HG02763 (cell line): Measurements from ENCODE around the gene FSTL3.
A peak's percentile ranks its signal among the peaks of the same experiment; 100 is the strongest.
"Not testable (repeated sequence)": the region's sequence is repeated elsewhere in the genome, so short reads cannot be mapped to it uniquely, and the experiment has no call there.

Experiments
- ATAC-seq: cut with Tn5 transposase; IDR thresholded peaks from one replicate; pipeline ENCODE4 v1.9.1; 2021; ENCODE audit warnings: mild to moderate bottlenecking, moderate library complexity; ENCODE audit not compliant: unreplicated experiment

FSTL3 gene

DNA sequence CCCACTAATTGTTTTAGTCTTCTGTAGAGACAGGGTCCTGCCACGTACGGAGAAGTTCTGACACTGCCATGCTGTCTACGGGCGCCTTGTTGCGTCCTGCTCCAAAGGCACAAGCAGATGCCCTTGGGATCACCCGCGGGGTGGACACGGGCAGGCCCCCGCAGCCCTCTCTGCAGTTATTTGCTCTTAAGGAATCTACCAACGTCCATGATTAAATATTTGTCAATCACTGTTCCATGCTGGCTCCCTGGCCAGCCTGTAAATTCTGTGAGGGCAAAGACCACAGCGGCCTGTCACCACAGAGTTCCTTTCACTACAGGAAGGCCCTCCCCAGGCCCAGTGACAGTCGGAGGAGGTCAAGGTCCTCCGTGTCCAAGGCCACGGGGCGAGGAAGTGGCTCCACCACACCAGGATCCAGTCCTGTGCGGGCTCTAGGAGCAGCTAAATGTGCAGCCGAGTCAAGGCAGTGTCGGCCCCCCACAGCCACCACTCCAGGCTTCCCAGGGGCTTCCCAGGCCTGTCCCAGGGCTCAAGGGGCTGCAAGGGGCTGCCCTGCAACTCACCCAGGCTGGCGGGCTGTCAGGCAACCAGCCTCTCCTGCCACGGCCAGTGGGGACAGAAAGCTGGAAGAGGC lies 15.3 kb upstream of the FSTL3 start:
- no peak for ATAC-seq

DNA sequence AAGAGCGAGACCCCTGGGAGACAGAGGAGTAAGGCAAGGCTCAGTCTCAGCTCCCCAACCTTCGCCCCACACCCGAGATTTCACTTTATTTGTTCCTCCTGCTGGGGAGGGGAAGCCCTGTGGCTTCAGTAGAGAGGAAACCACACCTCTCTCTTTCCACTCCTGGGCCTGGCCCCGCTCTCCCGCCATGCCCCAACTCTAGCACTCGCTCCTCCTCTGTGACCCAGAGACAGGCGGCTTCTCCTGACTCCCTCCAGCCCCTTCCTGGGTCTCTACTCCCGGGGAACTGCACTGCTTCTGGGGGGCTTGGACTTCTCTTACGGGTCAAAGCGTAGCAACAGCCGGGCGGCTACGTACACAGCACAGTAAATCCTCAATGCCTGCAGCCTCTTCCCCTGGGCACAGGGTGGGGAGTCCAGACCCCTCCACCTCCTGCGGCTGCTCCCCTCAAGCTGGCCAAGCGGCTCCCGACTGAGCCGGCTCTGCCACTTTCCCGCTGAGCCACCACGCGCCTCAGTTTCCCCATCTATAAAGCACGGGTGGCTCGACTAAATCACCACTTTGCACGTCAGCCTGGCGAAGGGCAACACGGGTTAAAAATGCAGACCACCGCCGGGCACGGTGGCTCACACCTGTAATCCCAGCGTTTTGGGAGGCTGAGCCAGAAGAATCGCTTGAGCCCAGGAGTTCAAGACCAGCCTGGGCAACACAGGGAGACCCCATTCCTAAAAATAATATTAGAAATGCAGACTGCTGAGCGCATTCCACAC lies 14.6 kb upstream of the FSTL3 start:
- no peak for ATAC-seq

GRCh38 chr19:662207-662961 lies 13.8 kb upstream of the FSTL3 start:
- peak; percentile 6 for ATAC-seq

GRCh38 chr19:662962-663681 lies 13.1 kb upstream of the FSTL3 start, which contains the start of gene RNF126:
Gene RNF126, minus strand, starts transcription at chr19:663214. Its CDS starts 93 bp downstream, at chr19:663121.
- ATAC-seq, result peak; percentile 70

DNA sequence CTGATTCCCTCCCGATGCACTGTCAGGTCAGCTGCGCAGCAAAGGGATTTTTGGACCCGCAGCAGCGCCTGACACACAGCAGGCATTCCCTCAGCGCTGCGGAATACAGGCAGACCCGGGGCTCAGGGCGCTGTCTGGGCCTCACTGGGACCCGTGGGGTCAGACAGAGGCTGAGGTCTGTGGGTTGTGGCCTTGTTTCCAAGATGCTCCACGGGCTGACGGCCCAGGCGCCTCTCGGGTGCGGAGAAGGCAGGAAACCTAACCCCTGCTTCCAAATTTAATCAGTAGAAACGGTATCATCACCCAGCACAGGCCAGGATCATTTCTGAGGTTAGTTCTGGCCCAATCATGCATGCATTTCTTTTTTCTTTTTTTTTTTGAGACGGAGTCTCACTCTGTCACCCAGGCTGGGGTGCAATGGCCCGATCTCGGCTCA lies 12.5 kb upstream of the FSTL3 start:
- no peak for ATAC-seq

GRCh38 chr19:664913-665443 lies 11.2 kb upstream of the FSTL3 start:
- no peak for ATAC-seq

DNA sequence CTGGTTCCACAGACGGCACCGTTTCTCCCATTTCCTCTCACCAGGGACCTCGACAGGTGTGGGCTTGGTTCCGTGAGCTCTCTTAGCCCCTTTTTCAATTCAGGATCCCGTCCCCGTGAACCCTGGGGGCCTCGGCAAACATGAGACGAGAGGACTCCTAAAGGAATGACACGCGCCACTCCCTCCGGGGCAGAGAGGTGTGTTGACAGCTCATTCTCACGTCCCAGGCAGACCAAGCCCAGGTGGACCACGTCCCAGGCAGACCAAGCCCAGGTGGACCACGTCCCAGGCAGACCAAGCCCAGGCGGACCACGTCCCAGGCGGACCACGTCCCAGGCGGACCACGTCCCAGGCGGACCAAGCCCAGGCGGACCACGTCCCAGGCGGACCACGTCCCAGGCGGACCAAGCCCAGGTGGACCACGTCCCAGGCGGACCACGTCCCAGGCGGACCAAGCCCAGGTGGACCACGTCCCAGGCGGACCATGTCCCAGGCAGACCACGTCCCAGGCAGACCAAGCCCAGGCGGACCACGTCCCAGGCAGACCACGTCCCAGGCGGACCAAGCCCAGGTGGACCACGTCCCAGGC lies 9.1 kb upstream of the FSTL3 start:
- not testable (repeated sequence) for ATAC-seq

GRCh38 chr19:668675-669434 lies 7.3 kb upstream of the FSTL3 start:
- ATAC-seq, result not testable (repeated sequence)

GRCh38 chr19:670609-671075 lies 5.5 kb upstream of the FSTL3 start:
- ATAC-seq, result no peak

DNA sequence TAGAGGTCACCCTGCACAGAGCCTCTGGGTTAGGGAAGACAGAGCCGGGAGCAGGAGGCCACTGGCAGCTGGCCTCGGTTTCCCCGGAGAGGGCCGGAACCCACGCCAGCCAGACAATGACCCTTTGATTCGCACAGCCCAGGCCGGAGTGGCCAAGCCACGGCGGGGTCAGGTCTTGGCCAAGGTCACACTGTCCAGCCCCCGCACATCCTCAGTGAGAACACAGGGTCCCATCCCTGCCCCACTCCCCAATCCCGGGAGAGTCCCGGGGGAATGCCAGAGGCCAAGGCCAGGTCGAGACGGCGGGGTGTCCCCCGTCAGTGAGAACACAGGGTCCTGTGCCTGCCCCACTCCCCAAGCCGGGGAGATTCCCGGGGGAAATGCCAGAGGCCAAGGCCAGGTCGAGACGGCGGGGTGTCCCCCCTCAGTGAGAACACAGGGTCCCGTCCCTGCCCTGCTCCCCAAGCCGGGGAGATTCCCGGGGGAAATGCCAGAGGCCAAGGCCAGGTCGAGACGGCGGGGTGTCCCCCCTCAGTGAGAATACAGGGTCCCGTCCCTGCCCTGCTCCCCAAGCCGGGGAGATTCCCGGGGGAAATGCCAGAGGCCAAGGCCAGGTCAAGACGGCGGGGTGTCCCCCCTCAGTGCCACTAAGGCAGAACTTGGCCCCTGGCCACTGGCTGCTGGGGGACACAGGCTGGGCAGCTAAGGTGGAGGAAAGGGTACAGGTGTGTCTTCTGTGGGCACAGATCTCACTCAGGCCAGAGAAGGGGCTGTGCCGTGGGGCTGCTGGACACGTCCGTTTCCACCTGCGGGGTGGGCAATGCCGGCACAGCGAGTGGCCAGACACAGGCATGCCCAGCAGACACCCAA lies 1.7 kb upstream of the FSTL3 start:
- no peak for ATAC-seq

DNA sequence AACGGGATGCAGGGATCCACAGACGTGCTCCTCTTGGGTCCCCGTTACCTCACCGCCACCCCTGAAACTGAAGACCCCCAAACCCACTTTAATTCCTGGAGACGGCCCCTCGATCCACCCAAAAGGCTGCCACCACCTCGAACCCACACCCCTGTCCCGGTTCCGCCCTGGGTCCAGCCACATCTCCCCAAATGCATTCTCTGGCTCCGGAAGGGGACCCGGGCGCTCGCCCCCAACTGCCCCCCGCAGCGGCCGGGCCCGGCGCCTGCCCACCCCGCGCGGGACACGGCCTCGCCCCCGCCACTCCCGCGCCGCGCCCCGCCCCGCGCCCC lies 219 bp upstream of the FSTL3 start:
- ATAC-seq, result no peak

DNA sequence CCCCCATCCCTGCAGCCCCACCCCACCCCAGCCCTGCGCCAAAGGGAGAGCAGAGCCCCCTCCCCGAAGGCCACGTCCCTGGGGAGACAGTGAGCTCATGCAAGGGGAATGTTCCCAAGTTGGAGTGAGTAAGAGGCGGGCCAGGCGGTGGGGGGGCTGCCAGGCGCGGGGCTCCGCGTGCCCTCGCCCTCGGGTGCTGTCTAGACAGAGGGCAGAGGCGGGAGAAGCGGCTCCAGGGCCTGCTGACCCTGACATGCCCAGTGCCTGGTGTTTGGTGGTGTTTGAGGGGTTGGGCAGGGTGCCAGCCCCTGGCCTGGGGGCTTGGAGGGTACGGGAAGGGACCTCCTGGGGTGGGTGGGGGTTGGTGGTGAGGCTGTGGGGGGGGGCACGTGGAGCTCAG lies 1.0 kb downstream of the FSTL3 start:
- no peak for ATAC-seq

DNA sequence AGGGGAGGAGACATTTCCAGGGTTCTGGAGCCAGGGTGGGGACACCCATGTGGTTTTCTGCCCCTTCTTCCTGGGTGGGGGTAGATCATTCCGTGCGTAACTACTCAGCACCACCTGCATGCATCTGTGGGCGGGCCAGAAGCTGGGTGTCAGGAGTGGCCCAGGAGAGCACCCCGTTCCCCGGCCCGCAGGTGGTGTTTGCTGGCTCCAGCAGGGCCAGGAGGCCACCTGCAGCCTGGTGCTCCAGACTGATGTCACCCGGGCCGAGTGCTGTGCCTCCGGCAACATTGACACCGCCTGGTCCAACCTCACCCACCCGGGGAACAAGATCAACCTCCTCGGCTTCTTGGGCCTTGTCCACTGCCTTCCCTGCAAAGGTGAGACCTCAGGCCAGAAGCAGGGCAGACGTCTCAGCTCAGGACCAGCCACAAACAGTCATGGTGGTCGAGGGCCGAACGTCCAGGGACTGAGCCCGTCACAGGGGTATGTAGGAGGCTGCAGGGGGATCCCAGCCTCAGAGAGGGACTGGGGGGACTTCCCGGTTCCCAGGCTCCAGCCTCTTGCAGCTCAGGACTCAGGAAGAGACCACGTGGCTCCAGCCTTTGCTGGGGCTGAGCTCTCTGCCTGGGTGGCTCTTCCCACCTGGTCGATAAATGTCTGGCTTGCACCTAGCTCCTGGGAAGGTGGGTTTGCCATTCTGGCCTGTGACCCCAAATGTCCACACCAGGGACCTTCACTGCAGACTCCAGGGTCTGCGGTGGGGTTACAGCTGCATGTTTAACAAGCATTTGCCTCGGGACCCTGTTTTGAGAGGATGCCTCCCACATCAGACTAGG lies 1.6 kb downstream of the FSTL3 start:
- no peak for ATAC-seq

GRCh38 chr19:678791-679388 lies 2.7 kb downstream of the FSTL3 start:
- ATAC-seq, result no peak

DNA sequence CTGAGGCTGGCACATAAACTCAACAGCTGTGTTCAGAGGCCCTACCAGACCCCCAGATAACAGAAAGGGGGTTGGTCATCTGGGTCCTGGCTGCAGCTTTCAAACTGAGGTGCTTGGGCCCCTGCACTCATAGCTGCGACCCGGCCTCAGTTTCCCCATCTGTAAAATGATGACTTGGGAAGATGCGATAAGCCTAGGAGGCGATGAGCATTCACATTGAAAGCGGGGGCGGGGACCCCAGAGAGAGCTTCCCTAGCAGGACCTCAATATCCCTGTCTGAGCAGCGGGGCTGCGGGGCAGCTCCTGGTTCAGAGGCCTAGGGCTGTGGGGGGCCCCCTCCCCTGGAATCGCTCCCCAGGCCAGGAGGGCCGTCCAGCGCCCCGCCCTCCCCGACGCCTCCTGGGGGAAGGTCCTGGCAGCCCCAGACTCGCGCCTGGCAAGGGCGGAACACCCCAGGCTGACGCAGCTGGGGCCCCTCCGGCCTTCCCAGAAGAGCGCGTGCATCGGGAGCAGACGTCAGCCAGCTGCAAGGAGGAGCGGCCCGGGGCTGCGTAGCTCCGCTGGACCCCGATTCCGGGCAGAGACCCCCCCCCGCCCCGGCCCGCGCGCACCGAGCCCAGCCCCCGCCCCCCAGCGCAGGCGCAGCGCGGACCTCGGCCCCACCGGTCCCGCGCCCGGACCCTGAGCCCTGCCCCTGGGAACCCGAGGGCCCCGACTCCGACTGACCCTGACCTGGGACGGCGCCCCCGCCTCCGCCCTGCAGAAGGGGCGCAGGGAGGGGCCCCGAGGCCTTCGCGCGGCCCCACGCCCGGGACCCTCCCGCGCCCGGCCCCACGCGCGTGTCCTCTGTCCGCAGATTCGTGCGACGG lies 3.5 kb downstream of the FSTL3 start:
- ATAC-seq, result peak; percentile 6

DNA sequence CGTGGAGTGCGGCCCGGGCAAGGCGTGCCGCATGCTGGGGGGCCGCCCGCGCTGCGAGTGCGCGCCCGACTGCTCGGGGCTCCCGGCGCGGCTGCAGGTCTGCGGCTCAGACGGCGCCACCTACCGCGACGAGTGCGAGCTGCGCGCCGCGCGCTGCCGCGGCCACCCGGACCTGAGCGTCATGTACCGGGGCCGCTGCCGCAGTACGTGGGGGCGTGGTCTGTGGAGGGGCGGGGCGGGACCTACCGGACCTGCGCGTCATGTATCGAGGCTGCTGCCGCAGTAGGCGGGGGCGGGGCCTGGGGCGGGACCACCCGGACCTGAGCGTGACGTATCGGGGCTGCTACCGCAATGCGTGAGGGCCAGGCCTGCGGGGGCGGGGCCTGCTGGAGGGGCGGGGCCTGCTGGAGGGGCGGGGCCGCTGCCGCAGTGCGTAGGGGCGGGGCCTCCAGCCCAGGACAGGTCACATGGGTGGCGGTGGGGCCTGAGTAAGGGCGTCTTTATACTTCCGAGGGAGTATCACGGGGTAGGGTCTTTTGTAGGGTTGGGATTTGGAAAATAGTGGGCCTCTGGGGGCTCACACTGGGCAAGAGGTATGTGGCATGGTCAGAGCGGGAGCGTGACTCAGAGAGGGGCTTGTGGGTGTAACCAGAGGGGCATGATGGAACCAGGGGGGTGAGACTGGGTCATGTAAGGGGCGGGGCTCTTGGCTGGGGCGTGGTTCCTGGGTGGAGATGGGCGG lies 4.3 kb downstream of the FSTL3 start:
- ATAC-seq, result peak; percentile 68
